GM12801 (cell line): ENCODE measurements around the gene ALPG.

Experiments used
- CTCF ChIP-seq: IDR thresholded peaks from one replicate; pipeline ENCODE4 v1.5.1; 2011; ENCODE audit warnings: control low read depth; ENCODE audit not compliant: insufficient read length; ENCODE audit errors: extremely low read depth

The ALPG gene

GRCh38 chr2:232406556-232407310 lies at the start of gene ALPG:
TSS of gene ALPG (plus strand) at chr2:232406844. CDS start at chr2:232406895, 51 bp downstream.
- TF ChIP-seq CTCF: no peak

GRCh38 chr2:232361646-232362045 lies 45.0 kb upstream of the ALPG start:
- TF ChIP-seq CTCF: no peak

- no peak for TF ChIP-seq CTCF
Observed at GRCh38 chr2:232362174-232362900, 44.3 kb upstream of the ALPG start.

GRCh38 chr2:232363784-232364615 lies 42.6 kb upstream of the ALPG start:
- no peak for TF ChIP-seq CTCF

- TF ChIP-seq CTCF: no peak
Observed at GRCh38 chr2:232365621-232366321, 40.9 kb upstream of the ALPG start.

- TF ChIP-seq CTCF: no peak
Observed at GRCh38 chr2:232367016-232367415, 39.6 kb upstream of the ALPG start.
